OCI-LY1 (cell line): ENCODE data around the gene C2CD3.

Source experiments
- H2AFZ ChIP-seq: fragments of 200-600 bp; sonication (generic), shearing (Covaris generic); 2 replicates; pipeline ENCODE4 v1.6.0; 2014; ENCODE audit warnings: antibody characterized with exemption, mild to moderate bottlenecking, low read length
- H3F3A ChIP-seq: fragments of 200-600 bp; sonication (generic), shearing (Covaris generic); 2 replicates; pipeline ENCODE4 v1.6.0; 2014; ENCODE audit warnings: mild to moderate bottlenecking, antibody characterized with exemption, low read length, moderate library complexity; ENCODE audit not compliant: insufficient read depth
- H3K27ac ChIP-seq: fragments of 200-600 bp; sonication (generic); 2 replicates; pipeline ENCODE4 v1.5.1; 2014; ENCODE audit warnings: low read length, mixed run types, mild to moderate bottlenecking, low read depth; ENCODE audit not compliant: poor library complexity, severe bottlenecking
- H3K27me3 ChIP-seq: fragments of 200-600 bp; sonication (generic); 2 replicates; pipeline ENCODE4 v1.6.0; 2014; ENCODE audit warnings: antibody characterized with exemption, mild to moderate bottlenecking, low read length, moderate library complexity; ENCODE audit not compliant: insufficient read depth
- H3K36me3 ChIP-seq: fragments of 200-600 bp; sonication (generic); 2 replicates; pipeline ENCODE4 v1.6.1; 2014; ENCODE audit warnings: mild to moderate bottlenecking, antibody characterized with exemption, low read length, moderate library complexity, mixed read lengths; ENCODE audit not compliant: insufficient read depth
- H3K4me1 ChIP-seq: fragments of 200-600 bp; sonication (generic); 2 replicates; pipeline ENCODE4 v1.5.1; 2014; ENCODE audit warnings: mild to moderate bottlenecking, low read length, moderate library complexity; ENCODE audit not compliant: insufficient read depth, severe bottlenecking
- H3K4me2 ChIP-seq: fragments of 200-600 bp; sonication (generic), shearing (Covaris generic); 2 replicates; pipeline ENCODE4 v1.6.1; 2014; ENCODE audit warnings: low read length
- H3K4me3 ChIP-seq: fragments of 200-600 bp; sonication (generic); 2 replicates; pipeline ENCODE4 v1.5.1; 2014; ENCODE audit warnings: low read length, low read depth, mild to moderate bottlenecking, mixed read lengths; ENCODE audit not compliant: poor library complexity, severe bottlenecking
- H3K79me2 ChIP-seq: fragments of 200-600 bp; shearing (Covaris generic); 2 replicates; pipeline ENCODE4 v1.6.1; 2016; ENCODE audit warnings: mixed run types, low read length, mixed read lengths; ENCODE audit not compliant: insufficient read depth
- H3K9ac ChIP-seq: fragments of 200-600 bp; sonication (generic), shearing (Covaris generic); 2 replicates; pipeline ENCODE4 v1.6.1; 2014; ENCODE audit warnings: mild to moderate bottlenecking, low read length, mixed read lengths
- H3K9me2 ChIP-seq: fragments of 200-600 bp; sonication (generic), shearing (Covaris generic); 2 replicates; pipeline ENCODE4 v1.6.1; 2014; ENCODE audit warnings: low read depth, mild to moderate bottlenecking, low read length, mixed read lengths
- H3K9me3 ChIP-seq: fragments of 200-600 bp; shearing (Covaris generic); 2 replicates; pipeline ENCODE4 v1.6.1; 2014; ENCODE audit warnings: low read length, mixed read lengths
- H4K20me1 ChIP-seq: fragments of 200-600 bp; sonication (generic), shearing (Covaris generic); 2 replicates; pipeline ENCODE4 v1.6.0; 2016; ENCODE audit warnings: mild to moderate bottlenecking, low read length; ENCODE audit not compliant: insufficient read depth
- EZH2 ChIP-seq: fragments of 200-600 bp; sonication (generic), shearing (Covaris generic); IDR thresholded peaks from 2 replicates; pipeline ENCODE4 v1.8.0; 2017; ENCODE audit warnings: borderline replicate concordance, mixed run types, mild to moderate bottlenecking, antibody characterized with exemption, low read length, moderate library complexity, mixed read lengths
- TF ChIP-seq, protein P1 (sequence below): fragments of 200-600 bp; sonication (generic), shearing (Covaris generic); IDR thresholded peaks from 2 replicates; pipeline ENCODE4 v1.5.1; 2017; ENCODE audit warnings: mild to moderate bottlenecking, antibody characterized with exemption, low read length, moderate library complexity, mixed read lengths

The C2CD3 gene

DNA sequence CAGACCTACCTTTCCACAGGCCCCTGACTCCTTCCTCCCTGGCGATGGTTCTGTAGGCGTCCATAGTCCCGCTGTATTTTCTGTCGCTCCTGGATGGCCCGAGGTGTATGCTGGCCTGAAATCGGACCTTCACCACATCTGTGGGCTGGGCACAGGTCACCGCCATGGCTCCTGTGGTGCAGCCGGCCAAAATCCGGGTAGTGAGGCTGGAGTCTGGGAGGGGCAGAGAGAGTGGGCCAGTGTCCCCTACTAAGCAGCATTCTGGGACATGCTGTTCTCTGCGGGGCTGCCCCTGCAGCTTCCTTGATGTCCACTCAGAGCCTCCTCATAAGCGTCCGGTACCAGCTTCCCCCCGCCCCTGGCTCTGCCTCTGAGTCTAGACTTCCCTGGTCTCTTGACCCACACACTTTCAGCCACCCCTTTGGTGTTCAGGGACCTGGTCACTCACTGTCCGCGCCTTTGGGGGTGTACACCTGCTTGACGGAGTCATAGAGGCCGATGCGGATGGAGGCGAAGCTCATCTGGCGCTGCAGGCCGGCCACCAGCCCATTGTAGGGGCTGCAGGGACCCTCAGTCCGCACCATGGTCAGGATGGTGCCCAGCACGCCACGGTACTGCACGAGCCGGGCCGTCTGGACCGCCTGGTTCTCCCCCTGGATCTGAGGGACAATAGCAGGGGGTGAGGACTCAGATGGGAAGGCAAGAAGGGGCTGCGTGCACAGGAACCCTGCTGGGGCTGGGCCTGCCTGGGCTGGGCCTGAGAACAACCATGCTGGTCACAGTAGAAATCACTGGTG is 164.9 kb downstream of the C2CD3 start:
- H3K27ac ChIP-seq = peak overlapping the region; percentile 8
- TF ChIP-seq, protein P1, sequence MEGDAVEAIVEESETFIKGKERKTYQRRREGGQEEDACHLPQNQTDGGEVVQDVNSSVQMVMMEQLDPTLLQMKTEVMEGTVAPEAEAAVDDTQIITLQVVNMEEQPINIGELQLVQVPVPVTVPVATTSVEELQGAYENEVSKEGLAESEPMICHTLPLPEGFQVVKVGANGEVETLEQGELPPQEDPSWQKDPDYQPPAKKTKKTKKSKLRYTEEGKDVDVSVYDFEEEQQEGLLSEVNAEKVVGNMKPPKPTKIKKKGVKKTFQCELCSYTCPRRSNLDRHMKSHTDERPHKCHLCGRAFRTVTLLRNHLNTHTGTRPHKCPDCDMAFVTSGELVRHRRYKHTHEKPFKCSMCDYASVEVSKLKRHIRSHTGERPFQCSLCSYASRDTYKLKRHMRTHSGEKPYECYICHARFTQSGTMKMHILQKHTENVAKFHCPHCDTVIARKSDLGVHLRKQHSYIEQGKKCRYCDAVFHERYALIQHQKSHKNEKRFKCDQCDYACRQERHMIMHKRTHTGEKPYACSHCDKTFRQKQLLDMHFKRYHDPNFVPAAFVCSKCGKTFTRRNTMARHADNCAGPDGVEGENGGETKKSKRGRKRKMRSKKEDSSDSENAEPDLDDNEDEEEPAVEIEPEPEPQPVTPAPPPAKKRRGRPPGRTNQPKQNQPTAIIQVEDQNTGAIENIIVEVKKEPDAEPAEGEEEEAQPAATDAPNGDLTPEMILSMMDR = no peak
- TF ChIP-seq EZH2 = no peak
- H3K9ac ChIP-seq = no peak overlapping the region
- no peak overlapping the region for H2AFZ ChIP-seq
- H4K20me1 ChIP-seq = no peaks in the 10 kb centered on the region
- H3K27me3 ChIP-seq = no peaks in the 10 kb centered on the region
- no peaks in the 10 kb centered on the region for H3K9me2 ChIP-seq
- no peak overlapping the region for H3K4me3 ChIP-seq
- H3K36me3 ChIP-seq = no peaks in the 10 kb centered on the region
- H3K4me2 ChIP-seq = no peak overlapping the region
- H3F3A ChIP-seq = no peaks in the 10 kb centered on the region
- no peaks in the 10 kb centered on the region for H3K79me2 ChIP-seq
- H3K4me1 ChIP-seq = peaks cover 10% of the 10 kb centered on the region
- no peaks in the 10 kb centered on the region for H3K9me3 ChIP-seq

DNA sequence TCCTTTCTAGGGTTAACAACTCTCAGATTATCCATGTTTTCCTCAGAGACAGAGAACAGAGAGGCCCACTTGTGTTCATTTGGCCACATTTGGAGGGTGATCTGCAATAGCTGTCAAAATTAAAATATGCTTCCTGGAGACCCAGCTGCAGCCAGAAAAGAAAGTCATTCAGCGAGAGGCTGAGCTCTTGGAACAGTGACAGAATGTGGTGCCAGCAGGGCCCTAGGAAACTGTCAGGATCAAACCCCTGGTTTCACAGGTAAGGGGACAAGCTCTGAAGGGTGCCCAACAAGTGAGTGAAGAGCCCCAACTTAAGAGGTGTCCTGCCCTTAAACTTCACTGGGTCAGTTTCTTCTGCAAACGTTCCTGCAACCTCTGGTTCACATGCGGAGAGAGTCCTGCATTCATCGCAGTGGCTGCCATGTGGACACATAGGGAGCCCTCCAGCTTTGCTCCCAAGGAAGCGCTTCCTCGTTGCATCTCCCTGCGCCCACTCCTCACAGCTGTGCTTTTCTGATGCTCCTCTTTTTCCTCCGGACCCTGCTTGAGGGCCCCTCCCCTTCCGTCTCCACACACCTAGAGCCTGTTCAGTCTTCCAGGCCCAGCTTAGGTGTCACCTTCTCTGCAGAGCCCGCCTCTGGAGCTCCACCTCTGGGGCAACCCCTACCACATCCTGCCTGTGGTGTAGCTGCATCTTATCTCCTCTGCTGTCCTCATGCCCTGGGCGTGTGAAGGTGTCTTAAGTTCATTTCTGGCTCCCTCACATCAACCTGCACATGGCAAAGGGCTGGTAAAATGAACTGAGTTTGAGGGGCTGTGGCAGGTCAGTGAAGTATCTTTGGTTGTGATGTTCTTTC is 165.8 kb downstream of the C2CD3 start:
- no peaks in the 10 kb centered on the region for H3K79me2 ChIP-seq
- H3K9me3 ChIP-seq = no peaks in the 10 kb centered on the region
- no peaks in the 10 kb centered on the region for H4K20me1 ChIP-seq
- no peak overlapping the region for H3K9ac ChIP-seq
- peak overlapping the region; percentile 8 for H3K27ac ChIP-seq
- H3K27me3 ChIP-seq = no peaks in the 10 kb centered on the region
- H2AFZ ChIP-seq = no peak overlapping the region
- H3K4me1 ChIP-seq = peaks cover 12% of the 10 kb centered on the region
- H3K36me3 ChIP-seq = no peaks in the 10 kb centered on the region
- no peak overlapping the region for H3K4me3 ChIP-seq
- H3K4me2 ChIP-seq = no peak overlapping the region
- no peaks in the 10 kb centered on the region for H3K9me2 ChIP-seq
- no peaks in the 10 kb centered on the region for H3F3A ChIP-seq
- no peak for TF ChIP-seq EZH2
- TF ChIP-seq, protein P1 = no peak

DNA sequence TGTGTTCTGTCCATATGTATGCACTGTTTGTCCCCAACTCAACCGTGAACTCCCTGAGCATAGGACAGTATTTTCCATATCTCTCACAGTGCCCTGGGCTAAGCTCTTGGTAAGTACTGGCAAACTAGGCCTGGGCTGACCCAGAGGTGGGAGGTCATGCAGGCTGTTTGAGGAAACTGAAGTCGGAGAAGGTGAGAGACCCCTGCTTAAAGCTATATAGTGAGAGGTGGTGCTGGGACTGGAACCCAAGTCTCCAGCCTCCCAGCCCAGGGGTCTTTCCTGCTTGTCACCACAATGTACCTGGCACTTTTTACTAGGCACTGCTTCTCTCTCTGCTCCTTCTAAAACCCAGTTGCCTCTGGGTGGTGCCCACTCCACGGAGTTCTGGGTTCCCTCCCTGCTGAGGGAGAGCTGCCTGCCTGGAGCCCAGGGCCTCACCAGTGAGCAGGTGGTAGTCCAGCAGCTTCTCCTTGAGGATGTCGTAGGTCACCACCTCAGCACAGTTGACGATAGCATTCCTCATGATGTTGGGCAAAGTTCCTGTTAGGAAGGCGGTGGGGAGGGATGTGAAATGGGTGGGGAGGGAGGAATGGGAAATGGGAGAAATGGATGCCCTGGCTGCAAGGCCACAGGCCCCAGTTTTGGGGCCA is 166.6 kb downstream of the C2CD3 start:
- H4K20me1 ChIP-seq = no peaks in the 10 kb centered on the region
- no peak overlapping the region for H3K27ac ChIP-seq
- no peak overlapping the region for H3K9ac ChIP-seq
- H3K79me2 ChIP-seq = no peaks in the 10 kb centered on the region
- no peaks in the 10 kb centered on the region for H3K9me2 ChIP-seq
- no peaks in the 10 kb centered on the region for H3K36me3 ChIP-seq
- H3K9me3 ChIP-seq = no peaks in the 10 kb centered on the region
- no peaks in the 10 kb centered on the region for H3F3A ChIP-seq
- H3K27me3 ChIP-seq = no peaks in the 10 kb centered on the region
- no peak overlapping the region for H3K4me3 ChIP-seq
- H3K4me1 ChIP-seq = peaks cover 20% of the 10 kb centered on the region
- TF ChIP-seq, protein P1 = no peak
- no peak for TF ChIP-seq EZH2
- no peak overlapping the region for H2AFZ ChIP-seq
- H3K4me2 ChIP-seq = no peak overlapping the region
